AG10803 (cell line): ENCODE measurements around the gene PCDHB15.

Experiments
- DNase-seq: peaks from one replicate; pipeline ENCODE4 v3.0.0; 2010; ENCODE audit warnings: low read depth
- H3K4me3 ChIP-seq: 2 replicates; pipeline ENCODE4 v1.5.1; 2011; ENCODE audit warnings: mild to moderate bottlenecking, low read length, control low read depth
- TF ChIP-seq, protein P1 (sequence below): conservative IDR thresholded peaks from 2 replicates; pipeline ENCODE4 v1.5.1; 2011; ENCODE audit warnings: mild to moderate bottlenecking, low read length, control low read depth, inconsistent platforms

PCDHB15 gene

GRCh38 chr5:141298376-141298775 is 53.2 kb downstream of the PCDHB15 start:
- DNase-seq = no peak
- TF ChIP-seq, protein P1, sequence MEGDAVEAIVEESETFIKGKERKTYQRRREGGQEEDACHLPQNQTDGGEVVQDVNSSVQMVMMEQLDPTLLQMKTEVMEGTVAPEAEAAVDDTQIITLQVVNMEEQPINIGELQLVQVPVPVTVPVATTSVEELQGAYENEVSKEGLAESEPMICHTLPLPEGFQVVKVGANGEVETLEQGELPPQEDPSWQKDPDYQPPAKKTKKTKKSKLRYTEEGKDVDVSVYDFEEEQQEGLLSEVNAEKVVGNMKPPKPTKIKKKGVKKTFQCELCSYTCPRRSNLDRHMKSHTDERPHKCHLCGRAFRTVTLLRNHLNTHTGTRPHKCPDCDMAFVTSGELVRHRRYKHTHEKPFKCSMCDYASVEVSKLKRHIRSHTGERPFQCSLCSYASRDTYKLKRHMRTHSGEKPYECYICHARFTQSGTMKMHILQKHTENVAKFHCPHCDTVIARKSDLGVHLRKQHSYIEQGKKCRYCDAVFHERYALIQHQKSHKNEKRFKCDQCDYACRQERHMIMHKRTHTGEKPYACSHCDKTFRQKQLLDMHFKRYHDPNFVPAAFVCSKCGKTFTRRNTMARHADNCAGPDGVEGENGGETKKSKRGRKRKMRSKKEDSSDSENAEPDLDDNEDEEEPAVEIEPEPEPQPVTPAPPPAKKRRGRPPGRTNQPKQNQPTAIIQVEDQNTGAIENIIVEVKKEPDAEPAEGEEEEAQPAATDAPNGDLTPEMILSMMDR = no peak
- no peak overlapping the region for H3K4me3 ChIP-seq
